ENCODE data around the gene CHRNA3. TPM values are rescaled to one million over a fixed set of nuclear protein-coding genes. Genes with fewer than 3 reads are reported as not detected.

CHRNA3 gene
- total RNA-seq, 1 donor from 2014 or later: not detected

- Histone ChIP-seq H3K4me3 (no peak overlapping the region), H3K4me1 (no peaks in the 10 kb centered on the region), H3K27ac (no peak overlapping the region), H3K9me3 (no peaks in the 10 kb centered on the region), H3K36me3 (no peaks in the 10 kb centered on the region), H3K27me3 (peaks cover 2% of the 10 kb centered on the region)
- intact Hi-C loops (cut with DNase I): no loop called here
- no peak for DNase-seq
- TF ChIP-seq, protein P1, sequence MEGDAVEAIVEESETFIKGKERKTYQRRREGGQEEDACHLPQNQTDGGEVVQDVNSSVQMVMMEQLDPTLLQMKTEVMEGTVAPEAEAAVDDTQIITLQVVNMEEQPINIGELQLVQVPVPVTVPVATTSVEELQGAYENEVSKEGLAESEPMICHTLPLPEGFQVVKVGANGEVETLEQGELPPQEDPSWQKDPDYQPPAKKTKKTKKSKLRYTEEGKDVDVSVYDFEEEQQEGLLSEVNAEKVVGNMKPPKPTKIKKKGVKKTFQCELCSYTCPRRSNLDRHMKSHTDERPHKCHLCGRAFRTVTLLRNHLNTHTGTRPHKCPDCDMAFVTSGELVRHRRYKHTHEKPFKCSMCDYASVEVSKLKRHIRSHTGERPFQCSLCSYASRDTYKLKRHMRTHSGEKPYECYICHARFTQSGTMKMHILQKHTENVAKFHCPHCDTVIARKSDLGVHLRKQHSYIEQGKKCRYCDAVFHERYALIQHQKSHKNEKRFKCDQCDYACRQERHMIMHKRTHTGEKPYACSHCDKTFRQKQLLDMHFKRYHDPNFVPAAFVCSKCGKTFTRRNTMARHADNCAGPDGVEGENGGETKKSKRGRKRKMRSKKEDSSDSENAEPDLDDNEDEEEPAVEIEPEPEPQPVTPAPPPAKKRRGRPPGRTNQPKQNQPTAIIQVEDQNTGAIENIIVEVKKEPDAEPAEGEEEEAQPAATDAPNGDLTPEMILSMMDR (IDR thresholded peaks at IDR 0.05): no peak
- ATAC-seq: no peak
These were observed 21.6 kb downstream of the CHRNA3 start for GRCh38 chr15:78599189-78599588.

GRCh38 chr15:78598348-78598747 lies 22.4 kb downstream of the CHRNA3 start:
- H3K4me1 ChIP-seq: no peaks in the 10 kb centered on the region
- H3K27me3 ChIP-seq: no peaks in the 10 kb centered on the region
- ATAC-seq: no peak
- H3K4me3 ChIP-seq: no peak overlapping the region
- H3K9me3 ChIP-seq: no peaks in the 10 kb centered on the region
- TF ChIP-seq, protein P1 (IDR thresholded peaks at IDR 0.05): no peak
- DNase-seq: no peak
- H3K27ac ChIP-seq: no peak overlapping the region
- intact Hi-C loops (cut with DNase I): no loop called here
- no peaks in the 10 kb centered on the region for H3K36me3 ChIP-seq

- Histone ChIP-seq H3K4me1 (no peaks in the 10 kb centered on the region), H3K36me3 (no peaks in the 10 kb centered on the region), H3K4me3 (no peak overlapping the region), H3K27ac (no peak overlapping the region), H3K27me3 (no peaks in the 10 kb centered on the region), H3K9me3 (no peaks in the 10 kb centered on the region)
- TF ChIP-seq, protein P1 (IDR thresholded peaks at IDR 0.05): no peak
- ATAC-seq: no peak
- DNase-seq: no peak
- intact Hi-C loops (cut with DNase I): no loop called here
These were observed 23.2 kb downstream of the CHRNA3 start for GRCh38 chr15:78597583-78597982.

DNA sequence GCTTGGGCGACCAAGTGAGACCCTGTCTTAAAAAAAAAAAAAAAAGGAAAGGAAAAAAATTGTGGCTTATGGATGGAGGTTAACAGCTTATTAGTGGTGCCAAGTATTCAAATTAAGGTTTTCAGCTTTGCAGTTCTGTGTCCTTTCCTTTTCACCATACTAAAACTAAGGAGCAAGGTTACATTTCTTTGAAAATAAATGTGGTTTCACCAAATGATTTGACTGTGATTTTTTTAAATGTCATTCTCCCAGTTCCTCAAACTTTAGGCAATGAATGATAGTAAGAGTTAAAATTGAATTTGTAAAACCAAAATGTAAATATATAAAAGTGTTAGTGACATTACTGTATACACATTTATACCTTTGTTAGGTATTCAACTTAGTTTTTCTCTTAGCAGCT lies 45.9 kb downstream of the CHRNA3 start:
- Histone ChIP-seq H3K4me1 (no peaks in the 10 kb centered on the region), H3K36me3 (no peaks in the 10 kb centered on the region), H3K27me3 (no peaks in the 10 kb centered on the region), H3K27ac (no peak overlapping the region), H3K4me3 (no peak overlapping the region), H3K9me3 (no peaks in the 10 kb centered on the region)
- ATAC-seq (no peak), DNase-seq (no peak)
- intact Hi-C loops (cut with DNase I): no loop called here
- TF ChIP-seq, protein P1 (IDR thresholded peaks at IDR 0.05): no peak

- TF ChIP-seq, protein P1 (IDR thresholded peaks at IDR 0.05): no peak
- ATAC-seq (no peak), DNase-seq (no peak)
- Histone ChIP-seq H3K4me1 (no peaks in the 10 kb centered on the region), H3K36me3 (no peaks in the 10 kb centered on the region), H3K27ac (no peak overlapping the region), H3K27me3 (peaks cover 7% of the 10 kb centered on the region), H3K4me3 (no peak overlapping the region), H3K9me3 (no peaks in the 10 kb centered on the region)
- intact Hi-C loops (cut with DNase I): no loop called here
These were observed 47.4 kb downstream of the CHRNA3 start for GRCh38 chr15:78573416-78573815.

GRCh38 chr15:78571382-78571781 lies 49.4 kb downstream of the CHRNA3 start:
- H3K4me1 ChIP-seq: no peaks in the 10 kb centered on the region
- H3K27me3 ChIP-seq: peaks cover 16% of the 10 kb centered on the region
- DNase-seq: no peak
- no peaks in the 10 kb centered on the region for H3K36me3 ChIP-seq
- no peak for ATAC-seq
- H3K9me3 ChIP-seq: no peaks in the 10 kb centered on the region
- no peak overlapping the region for H3K27ac ChIP-seq
- TF ChIP-seq, protein P1 (IDR thresholded peaks at IDR 0.05): no peak
- intact Hi-C loops (cut with DNase I): no loop called here
- no peak overlapping the region for H3K4me3 ChIP-seq
